ENCODE measurements around the gene BGN. TPM values are rescaled to one million over a fixed set of nuclear protein-coding genes. Genes with fewer than 3 reads are reported as not detected.

The BGN gene
- total RNA-seq, 1 donor from 2014 or later = 0.98 TPM

DNA sequence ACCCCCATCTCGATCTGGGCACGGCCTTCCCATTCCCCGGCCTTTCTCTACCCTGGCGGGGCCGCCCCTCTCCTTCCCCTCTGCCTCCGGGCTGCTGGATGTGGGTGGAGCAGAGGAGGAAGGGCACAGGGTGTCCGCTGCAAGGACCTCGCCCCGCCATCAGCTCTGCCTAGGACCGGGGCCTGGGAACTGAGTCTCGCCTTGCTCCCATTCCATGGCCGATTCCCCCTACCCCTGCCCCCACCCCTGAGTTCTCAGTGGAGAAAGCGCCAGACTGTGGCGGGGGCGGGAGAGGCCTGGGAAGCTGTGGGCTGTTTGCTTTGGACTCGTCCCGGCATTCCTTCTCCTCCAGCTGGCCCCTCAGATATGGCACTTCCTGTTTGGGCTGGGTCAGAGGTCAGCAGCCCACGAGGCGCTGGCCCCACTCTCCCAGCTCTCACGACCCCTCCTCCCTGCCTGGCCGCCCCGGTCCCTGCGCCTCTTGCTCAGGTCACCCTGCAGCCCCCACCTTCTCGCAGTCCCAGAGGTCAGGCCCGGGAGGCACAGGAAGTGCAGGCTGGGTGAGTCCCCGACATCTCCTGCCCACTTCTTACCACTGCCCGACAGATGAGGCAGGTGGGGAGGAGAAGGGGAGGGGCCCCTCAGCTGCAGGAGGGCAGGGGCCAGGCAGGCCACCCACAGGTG, 6.4 kb upstream of the BGN start:
- Mint-ChIP-seq H3K4me3 (ENCODE audit: low read depth) (no peak overlapping the region), H3K9me3 (ENCODE audit: low read depth) (no peaks in the 10 kb centered on the region), H3K27ac (no peak overlapping the region), H3K36me3 (ENCODE audit: insufficient read depth) (no peaks in the 10 kb centered on the region), H3K27me3 (no peaks in the 10 kb centered on the region), H3K4me1 (ENCODE audit: low read depth) (no peaks in the 10 kb centered on the region)
- TF ChIP-seq, protein P1, sequence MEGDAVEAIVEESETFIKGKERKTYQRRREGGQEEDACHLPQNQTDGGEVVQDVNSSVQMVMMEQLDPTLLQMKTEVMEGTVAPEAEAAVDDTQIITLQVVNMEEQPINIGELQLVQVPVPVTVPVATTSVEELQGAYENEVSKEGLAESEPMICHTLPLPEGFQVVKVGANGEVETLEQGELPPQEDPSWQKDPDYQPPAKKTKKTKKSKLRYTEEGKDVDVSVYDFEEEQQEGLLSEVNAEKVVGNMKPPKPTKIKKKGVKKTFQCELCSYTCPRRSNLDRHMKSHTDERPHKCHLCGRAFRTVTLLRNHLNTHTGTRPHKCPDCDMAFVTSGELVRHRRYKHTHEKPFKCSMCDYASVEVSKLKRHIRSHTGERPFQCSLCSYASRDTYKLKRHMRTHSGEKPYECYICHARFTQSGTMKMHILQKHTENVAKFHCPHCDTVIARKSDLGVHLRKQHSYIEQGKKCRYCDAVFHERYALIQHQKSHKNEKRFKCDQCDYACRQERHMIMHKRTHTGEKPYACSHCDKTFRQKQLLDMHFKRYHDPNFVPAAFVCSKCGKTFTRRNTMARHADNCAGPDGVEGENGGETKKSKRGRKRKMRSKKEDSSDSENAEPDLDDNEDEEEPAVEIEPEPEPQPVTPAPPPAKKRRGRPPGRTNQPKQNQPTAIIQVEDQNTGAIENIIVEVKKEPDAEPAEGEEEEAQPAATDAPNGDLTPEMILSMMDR (IDR thresholded peaks at IDR 0.05; ENCODE audit: unreplicated experiment) = no peak
- DNase-seq (ENCODE audit: low spot score, unreplicated experiment) = no peak

DNA sequence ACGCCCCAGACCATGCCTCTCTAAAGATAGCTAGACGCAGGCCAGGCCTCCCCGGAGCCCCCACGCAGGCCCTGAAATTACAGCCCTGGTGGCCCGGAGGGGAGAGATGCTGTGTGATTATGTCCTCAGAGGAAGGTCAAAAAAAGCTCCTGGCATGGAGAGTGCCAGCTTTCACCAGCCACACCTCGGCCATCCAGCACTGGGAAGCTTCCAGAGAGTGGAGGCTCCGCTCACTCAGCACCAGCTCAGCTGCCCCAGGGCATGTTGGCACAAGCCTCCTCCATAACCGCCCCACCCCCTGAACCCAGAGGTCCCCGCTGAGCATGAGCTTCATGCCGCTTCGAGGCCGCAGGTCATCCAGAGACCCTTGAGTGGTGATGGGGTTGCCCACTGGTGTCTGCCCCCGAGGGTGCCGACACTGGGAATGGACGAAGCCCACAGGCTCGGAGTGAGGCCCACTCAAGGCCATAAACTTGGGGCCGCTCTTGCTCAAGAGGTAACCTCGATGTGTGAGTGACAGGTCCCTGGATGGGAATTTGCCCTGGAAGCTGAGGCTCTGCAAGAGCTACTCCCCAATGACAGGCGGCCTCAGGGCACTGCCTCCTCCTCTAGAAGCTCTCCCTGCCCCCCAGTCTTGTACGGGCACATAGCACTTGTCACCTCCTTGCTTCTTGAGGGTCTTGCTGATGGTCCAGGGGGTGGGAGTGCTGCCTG, 4.4 kb upstream of the BGN start:
- TF ChIP-seq, protein P1 (IDR thresholded peaks at IDR 0.05; ENCODE audit: unreplicated experiment) = no peak
- no peaks in the 10 kb centered on the region for H3K4me1 Mint-ChIP-seq (ENCODE audit: low read depth)
- DNase-seq (ENCODE audit: low spot score, unreplicated experiment) = no peak
- no peaks in the 10 kb centered on the region for H3K9me3 Mint-ChIP-seq (ENCODE audit: low read depth)
- no peaks in the 10 kb centered on the region for H3K36me3 Mint-ChIP-seq (ENCODE audit: insufficient read depth)
- no peaks in the 10 kb centered on the region for H3K27me3 Mint-ChIP-seq
- H3K27ac Mint-ChIP-seq = no peak overlapping the region
- no peak overlapping the region for H3K4me3 Mint-ChIP-seq (ENCODE audit: low read depth)

DNA sequence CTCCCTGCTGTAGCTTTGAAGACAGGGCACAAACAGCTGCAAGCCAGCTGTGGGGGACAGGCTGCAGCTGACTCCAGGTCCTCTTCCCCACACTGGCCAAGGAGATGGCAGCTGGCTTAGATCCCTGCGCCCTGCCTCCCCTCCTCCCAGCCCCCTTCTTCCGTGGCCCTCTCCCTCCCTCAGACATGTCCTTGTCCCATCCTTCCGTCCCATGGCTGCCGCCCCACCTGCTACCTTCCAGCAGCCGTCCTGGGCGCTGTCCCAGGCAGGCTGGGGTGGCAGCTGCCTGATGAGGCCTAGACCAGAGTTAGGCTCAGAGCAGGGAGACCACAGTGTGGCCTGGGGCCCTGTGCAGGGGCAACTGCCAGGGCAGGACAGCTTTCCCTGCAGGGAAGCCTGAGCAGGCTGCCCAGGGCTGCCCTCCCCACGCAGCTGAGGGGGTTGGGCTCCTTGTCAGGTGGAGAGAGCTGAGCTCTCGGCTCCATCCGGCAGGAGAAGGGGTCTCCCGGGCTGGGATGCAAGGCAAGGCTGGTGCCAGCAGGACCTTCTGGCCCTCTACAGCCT, 3.3 kb upstream of the BGN start:
- Mint-ChIP-seq H3K36me3 (ENCODE audit: insufficient read depth) (no peaks in the 10 kb centered on the region), H3K4me1 (ENCODE audit: low read depth) (no peaks in the 10 kb centered on the region)

DNA sequence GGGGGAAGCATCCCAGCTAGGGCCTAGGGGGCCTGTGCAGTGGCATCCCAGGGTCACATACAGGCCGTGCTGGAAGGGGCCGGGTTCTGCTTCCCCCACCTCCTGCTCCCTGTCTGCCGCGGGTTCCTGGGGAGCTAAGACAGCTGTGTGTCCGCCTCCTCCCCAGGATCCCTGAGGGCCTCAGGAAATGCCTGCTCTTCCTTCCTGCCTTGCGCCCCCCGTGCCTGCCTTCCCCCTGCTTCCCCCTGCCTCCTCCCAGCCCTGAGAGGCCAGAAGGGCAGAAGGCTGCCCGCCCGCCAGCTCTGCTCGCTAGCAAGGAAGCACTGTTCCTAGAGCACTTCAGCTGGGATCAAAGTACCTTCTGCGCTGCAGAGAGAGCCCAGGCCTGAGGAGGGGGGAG, 2.9 kb upstream of the BGN start:
- TF ChIP-seq, protein P1 (IDR thresholded peaks at IDR 0.05; ENCODE audit: unreplicated experiment) = no peak
- Mint-ChIP-seq H3K4me3 (ENCODE audit: low read depth) (no peak overlapping the region), H3K4me1 (ENCODE audit: low read depth) (no peaks in the 10 kb centered on the region), H3K27me3 (no peaks in the 10 kb centered on the region), H3K36me3 (ENCODE audit: insufficient read depth) (no peaks in the 10 kb centered on the region), H3K27ac (no peak overlapping the region), H3K9me3 (ENCODE audit: low read depth) (no peaks in the 10 kb centered on the region)
- DNase-seq (ENCODE audit: low spot score, unreplicated experiment) = no peak

More for the DNA sequence above, 3.3 kb upstream of the BGN start:
- no peak for DNase-seq (ENCODE audit: low spot score, unreplicated experiment)
- Mint-ChIP-seq H3K9me3 (ENCODE audit: low read depth) (no peaks in the 10 kb centered on the region), H3K27ac (no peak overlapping the region), H3K27me3 (no peaks in the 10 kb centered on the region), H3K4me3 (ENCODE audit: low read depth) (no peak overlapping the region)
- TF ChIP-seq, protein P1 (IDR thresholded peaks at IDR 0.05; ENCODE audit: unreplicated experiment) = no peak

DNA sequence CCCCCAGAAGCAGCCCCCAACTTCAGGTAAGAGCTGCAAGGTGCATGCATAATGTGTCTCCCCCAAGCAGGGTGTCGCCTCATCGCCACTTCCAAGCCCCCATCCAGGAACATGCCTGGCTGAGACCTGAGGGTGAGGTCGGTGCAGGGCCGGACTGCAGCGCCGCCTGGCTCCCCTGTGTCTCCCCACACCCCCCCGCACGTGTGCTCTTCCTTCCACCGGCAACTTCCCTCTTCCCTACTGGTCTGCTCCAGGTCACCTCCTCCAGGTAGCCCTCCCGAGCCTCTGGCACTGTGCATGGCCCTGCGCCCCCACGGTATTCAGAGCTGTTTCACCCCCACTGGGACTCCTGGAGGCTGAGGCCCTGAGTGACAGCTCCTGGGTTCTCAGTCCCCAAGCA, 2.2 kb upstream of the BGN start:
- Mint-ChIP-seq H3K27me3 (no peaks in the 10 kb centered on the region), H3K27ac (no peak overlapping the region), H3K4me1 (ENCODE audit: low read depth) (no peaks in the 10 kb centered on the region), H3K36me3 (ENCODE audit: insufficient read depth) (no peaks in the 10 kb centered on the region), H3K4me3 (ENCODE audit: low read depth) (no peak overlapping the region), H3K9me3 (ENCODE audit: low read depth) (no peaks in the 10 kb centered on the region)
- TF ChIP-seq, protein P1 (IDR thresholded peaks at IDR 0.05; ENCODE audit: unreplicated experiment) = no peak
- DNase-seq (ENCODE audit: low spot score, unreplicated experiment) = no peak

Data from progenitor cell of endocrine pancreas (in vitro differentiated cells).